ENCODE results near the gene ELANE. TPM values are rescaled to one million over a fixed set of nuclear protein-coding genes. Genes with fewer than 3 reads are reported as not detected.

Gene ELANE
- not detected in 3 replicates for total RNA-seq

DNA sequence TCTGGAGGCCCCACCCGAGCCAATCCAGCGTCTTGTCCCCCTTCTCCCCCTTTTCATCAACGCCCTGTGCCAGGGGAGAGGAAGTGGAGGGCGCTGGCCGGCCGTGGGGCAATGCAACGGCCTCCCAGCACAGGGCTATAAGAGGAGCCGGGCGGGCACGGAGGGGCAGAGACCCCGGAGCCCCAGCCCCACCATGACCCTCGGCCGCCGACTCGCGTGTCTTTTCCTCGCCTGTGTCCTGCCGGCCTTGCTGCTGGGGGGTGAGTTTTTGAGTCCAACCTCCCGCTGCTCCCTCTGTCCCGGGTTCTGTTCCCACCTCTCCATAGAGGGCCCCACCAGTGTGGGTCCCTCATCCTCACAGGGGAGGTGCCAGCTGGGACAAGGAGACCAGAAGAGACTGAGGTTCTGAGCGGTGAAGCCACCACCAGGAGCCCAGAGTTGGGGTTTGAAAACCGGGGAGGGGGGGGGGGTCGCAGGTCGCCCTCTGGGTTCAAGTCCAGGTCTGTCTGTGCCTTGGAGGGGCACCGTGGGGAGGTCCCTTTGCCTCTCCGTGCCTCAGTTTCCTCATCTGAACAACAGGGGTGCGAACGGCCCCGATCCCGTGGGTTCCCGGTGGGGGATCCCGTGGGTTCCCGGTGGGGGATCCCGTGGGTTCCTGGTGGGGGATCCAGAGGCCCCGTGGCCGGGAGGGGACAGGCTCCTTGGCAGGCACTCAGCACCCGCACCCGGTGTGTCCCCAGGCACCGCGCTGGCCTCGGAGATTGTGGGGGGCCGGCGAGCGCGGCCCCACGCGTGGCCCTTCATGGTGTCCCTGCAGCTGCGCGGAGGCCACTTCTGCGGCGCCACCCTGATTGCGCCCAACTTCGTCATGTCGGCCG lies at the start of gene ELANE:
TSS of gene ELANE (plus strand) at position 168 of the 878 bp plus-strand sequence. CDS start at position 194, 26 bp downstream.
- Mint-ChIP-seq H3K36me3 (no peaks in the 10 kb centered on the region), H3K4me1 (peaks cover 2% of the 10 kb centered on the region), H3K4me3 (no peak within 1 kb of the TSS), H3K27me3 (ENCODE audit: low read depth) (no peaks in the 10 kb centered on the region), H3K9me3 (no peaks in the 10 kb centered on the region), H3K27ac (no peak within 1 kb of the TSS)
- no peak for DNase-seq (ENCODE audit: low spot score in 2 of 2, unreplicated experiment in 2 of 2)
- TF ChIP-seq, protein P1, sequence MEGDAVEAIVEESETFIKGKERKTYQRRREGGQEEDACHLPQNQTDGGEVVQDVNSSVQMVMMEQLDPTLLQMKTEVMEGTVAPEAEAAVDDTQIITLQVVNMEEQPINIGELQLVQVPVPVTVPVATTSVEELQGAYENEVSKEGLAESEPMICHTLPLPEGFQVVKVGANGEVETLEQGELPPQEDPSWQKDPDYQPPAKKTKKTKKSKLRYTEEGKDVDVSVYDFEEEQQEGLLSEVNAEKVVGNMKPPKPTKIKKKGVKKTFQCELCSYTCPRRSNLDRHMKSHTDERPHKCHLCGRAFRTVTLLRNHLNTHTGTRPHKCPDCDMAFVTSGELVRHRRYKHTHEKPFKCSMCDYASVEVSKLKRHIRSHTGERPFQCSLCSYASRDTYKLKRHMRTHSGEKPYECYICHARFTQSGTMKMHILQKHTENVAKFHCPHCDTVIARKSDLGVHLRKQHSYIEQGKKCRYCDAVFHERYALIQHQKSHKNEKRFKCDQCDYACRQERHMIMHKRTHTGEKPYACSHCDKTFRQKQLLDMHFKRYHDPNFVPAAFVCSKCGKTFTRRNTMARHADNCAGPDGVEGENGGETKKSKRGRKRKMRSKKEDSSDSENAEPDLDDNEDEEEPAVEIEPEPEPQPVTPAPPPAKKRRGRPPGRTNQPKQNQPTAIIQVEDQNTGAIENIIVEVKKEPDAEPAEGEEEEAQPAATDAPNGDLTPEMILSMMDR (IDR thresholded peaks at IDR 0.05; ENCODE audit: unreplicated experiment): no peak

- H3K9me3 Mint-ChIP-seq: no peaks in the 10 kb centered on the region
- TF ChIP-seq, protein P1 (IDR thresholded peaks at IDR 0.05; ENCODE audit: unreplicated experiment): no peak
- H3K4me1 Mint-ChIP-seq: peaks cover 52% of the 10 kb centered on the region
- H3K27me3 Mint-ChIP-seq (ENCODE audit: low read depth): no peaks in the 10 kb centered on the region
- peaks cover 15% of the 10 kb centered on the region for H3K36me3 Mint-ChIP-seq
- H3K27ac Mint-ChIP-seq: peak overlapping the region; percentile 91
- DNase-seq (ENCODE audit: low spot score in 2 of 2, unreplicated experiment in 2 of 2): no peak
- H3K4me3 Mint-ChIP-seq: peak overlapping the region; percentile 53
These were observed 49.5 kb upstream of the ELANE start for GRCh38 chr19:802498-803098.

DNA sequence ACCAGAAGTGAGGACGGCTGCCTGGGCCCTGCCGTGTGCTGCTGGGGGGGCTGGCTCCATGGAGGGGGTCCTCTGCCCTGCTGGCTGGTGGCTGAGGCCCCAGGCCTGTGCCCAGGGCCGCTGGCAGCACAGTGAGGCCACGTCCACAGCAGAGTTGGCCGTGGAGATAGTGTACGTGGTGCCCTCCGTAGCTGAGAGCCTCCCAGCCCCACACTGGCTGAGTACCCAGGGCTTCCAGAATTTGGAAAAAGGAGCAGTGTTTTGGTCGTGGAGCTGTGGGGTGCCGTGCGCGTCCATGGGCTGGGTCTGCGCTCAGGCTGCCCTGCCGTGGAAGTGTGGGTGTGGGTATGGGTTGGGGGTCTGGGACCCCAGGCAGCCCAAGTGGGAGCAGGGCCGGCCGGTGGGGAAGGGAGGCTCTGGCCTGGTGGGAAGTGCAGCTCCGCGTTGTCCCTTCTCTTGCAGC lies 49.0 kb upstream of the ELANE start:
- H3K36me3 Mint-ChIP-seq: peaks cover 20% of the 10 kb centered on the region
- H3K4me1 Mint-ChIP-seq: peaks cover 53% of the 10 kb centered on the region
- no peaks in the 10 kb centered on the region for H3K9me3 Mint-ChIP-seq
- no peaks in the 10 kb centered on the region for H3K27me3 Mint-ChIP-seq (ENCODE audit: low read depth)
- peak overlapping the region; percentile 13 for H3K4me3 Mint-ChIP-seq
- TF ChIP-seq, protein P1 (IDR thresholded peaks at IDR 0.05; ENCODE audit: unreplicated experiment): no peak
- H3K27ac Mint-ChIP-seq: peak overlapping the region; percentile 91
- no peak for DNase-seq (ENCODE audit: low spot score in 2 of 2, unreplicated experiment in 2 of 2)

DNA sequence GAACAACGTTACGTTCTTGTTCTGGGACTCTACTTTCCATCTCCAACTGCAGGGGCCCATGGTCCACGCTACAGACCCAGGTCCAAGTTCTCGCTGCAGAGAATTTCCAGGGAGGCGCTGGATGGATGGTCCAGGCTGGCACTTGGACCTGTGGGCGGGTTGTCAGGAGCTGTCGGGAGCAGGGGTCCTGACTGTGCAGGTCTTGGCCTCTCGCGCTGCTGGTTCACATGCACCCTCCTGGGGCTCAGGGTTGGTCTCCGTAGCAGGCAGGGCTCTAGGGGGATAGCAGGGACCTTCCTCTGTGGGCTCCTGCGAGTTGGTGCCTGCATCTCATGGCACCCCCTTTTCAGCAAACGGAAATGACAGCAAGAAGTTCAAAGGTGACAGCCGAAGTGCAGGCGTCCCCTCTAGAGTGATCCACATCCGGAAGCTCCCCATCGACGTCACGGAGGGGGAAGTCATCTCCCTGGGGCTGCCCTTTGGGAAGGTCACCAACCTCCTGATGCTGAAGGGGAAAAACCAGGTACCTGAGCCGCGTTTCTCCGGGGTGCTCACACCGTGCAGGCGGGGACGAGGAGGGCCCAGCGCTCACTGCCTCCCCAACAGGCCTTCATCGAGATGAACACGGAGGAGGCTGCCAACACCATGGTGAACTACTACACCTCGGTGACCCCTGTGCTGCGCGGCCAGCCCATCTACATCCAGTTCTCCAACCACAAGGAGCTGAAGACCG lies 48.3 kb upstream of the ELANE start:
- TF ChIP-seq, protein P1 (IDR thresholded peaks at IDR 0.05; ENCODE audit: unreplicated experiment): no peak
- H3K27ac Mint-ChIP-seq: peak overlapping the region; percentile 56
- H3K4me3 Mint-ChIP-seq: peak overlapping the region; percentile 13
- no peak for DNase-seq (ENCODE audit: low spot score in 2 of 2, unreplicated experiment in 2 of 2)
- H3K36me3 Mint-ChIP-seq: peaks cover 20% of the 10 kb centered on the region
- H3K4me1 Mint-ChIP-seq: peaks cover 53% of the 10 kb centered on the region
- H3K9me3 Mint-ChIP-seq: no peaks in the 10 kb centered on the region
- H3K27me3 Mint-ChIP-seq (ENCODE audit: low read depth): no peaks in the 10 kb centered on the region

- H3K27me3 Mint-ChIP-seq (ENCODE audit: low read depth): no peaks in the 10 kb centered on the region
- no peak overlapping the region for H3K27ac Mint-ChIP-seq
- H3K4me1 Mint-ChIP-seq: peaks cover 47% of the 10 kb centered on the region
- TF ChIP-seq, protein P1 (IDR thresholded peaks at IDR 0.05; ENCODE audit: unreplicated experiment): no peak
- no peak for DNase-seq (ENCODE audit: low spot score in 2 of 2, unreplicated experiment in 2 of 2)
- peaks cover 20% of the 10 kb centered on the region for H3K36me3 Mint-ChIP-seq
- no peak overlapping the region for H3K4me3 Mint-ChIP-seq
- no peaks in the 10 kb centered on the region for H3K9me3 Mint-ChIP-seq
These were observed 47.5 kb upstream of the ELANE start for GRCh38 chr19:804419-805165.
